HUES64 (cell line): Measurements from ENCODE around the gene GALNS.

Source experiments
- H3K27ac ChIP-seq: 2 replicates; pipeline ENCODE4 v1.7.0; 2013; ENCODE audit warnings: low read depth, low read length, inconsistent platforms
- H3K27me3 ChIP-seq: 2 replicates; pipeline ENCODE4 v1.6.1; 2013; ENCODE audit warnings: mild to moderate bottlenecking, low read length; ENCODE audit not compliant: insufficient read depth
- H3K36me3 ChIP-seq: 2 replicates; pipeline ENCODE4 v1.6.1; 2013; ENCODE audit warnings: mild to moderate bottlenecking, low read length; ENCODE audit not compliant: insufficient read depth
- H3K4me1 ChIP-seq: 2 replicates; pipeline ENCODE4 v1.6.1; 2013; ENCODE audit warnings: mild to moderate bottlenecking, low read length, moderate library complexity; ENCODE audit not compliant: insufficient read depth
- H3K4me3 ChIP-seq: 2 replicates; pipeline ENCODE4 v1.5.1; 2013; ENCODE audit warnings: mild to moderate bottlenecking, low read length, moderate library complexity
- H3K9ac ChIP-seq: 2 replicates; pipeline ENCODE4 v1.6.1; 2013; ENCODE audit warnings: mild to moderate bottlenecking, low read depth, low read length
- H3K9me3 ChIP-seq: 2 replicates; pipeline ENCODE4 v1.6.1; 2013; ENCODE audit warnings: low read depth, low read length; ENCODE audit not compliant: insufficient read depth
- WGBS: fragments of 150-250, 120-280 bp; methylation state at CpG from one replicate; pipeline ENCODE4 v1.1.7; 2013; ENCODE audit warnings: missing lambda C conversion rate; 5-methylcytosine and 5-hydroxymethylcytosine counted together

Gene GALNS

DNA sequence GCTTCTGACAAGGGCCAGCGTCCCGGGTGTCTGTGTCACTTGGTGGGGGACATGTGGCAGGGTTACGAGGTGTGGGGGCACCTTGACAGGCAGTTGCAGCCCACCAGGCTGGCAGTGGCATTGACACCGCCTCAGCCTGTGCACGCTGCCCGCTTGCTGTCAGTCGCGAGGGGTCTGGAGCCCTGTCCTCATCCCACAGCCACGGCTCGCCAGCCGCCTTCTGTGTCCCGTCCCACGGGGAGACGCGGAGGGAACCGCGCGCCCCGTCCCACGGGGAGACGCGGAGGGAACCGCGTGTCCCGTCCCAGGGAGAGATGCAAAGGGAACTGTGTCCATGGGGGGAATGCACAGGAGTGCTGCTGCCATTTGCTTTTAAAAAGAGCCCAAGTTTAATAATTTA is 6.2 kb upstream of the GALNS start:
- H3K4me3 ChIP-seq, result no peak overlapping the region
- H3K27me3 ChIP-seq, result no peaks in the 10 kb centered on the region
- 92% methylated on average over 25 of the region's 25 CpGs for WGBS
- H3K27ac ChIP-seq, result no peak overlapping the region
- H3K4me1 ChIP-seq, result 0 out of 2 replicates have a peak, but pooled peaks cover 2% of the 10 kb centered on the region
- no peak overlapping the region for H3K9ac ChIP-seq
- H3K36me3 ChIP-seq, result peaks cover 46% of the 10 kb centered on the region
- H3K9me3 ChIP-seq, result no peaks in the 10 kb centered on the region

- WGBS, result 98% methylated on average over 19 of the region's 19 CpGs
- 0 out of 2 replicates have a peak, but pooled peaks cover 4% of the 10 kb centered on the region for H3K4me1 ChIP-seq
- H3K4me3 ChIP-seq, result no peak overlapping the region
- no peak overlapping the region for H3K27ac ChIP-seq
- H3K9ac ChIP-seq, result no peak overlapping the region
- H3K36me3 ChIP-seq, result peaks cover 46% of the 10 kb centered on the region
- H3K9me3 ChIP-seq, result no peaks in the 10 kb centered on the region
- H3K27me3 ChIP-seq, result no peaks in the 10 kb centered on the region
Observed at GRCh38 chr16:88861359-88861758, 4.6 kb upstream of the GALNS start.

- no peaks in the 10 kb centered on the region for H3K27me3 ChIP-seq
- no peaks in the 10 kb centered on the region for H3K9me3 ChIP-seq
- H3K4me3 ChIP-seq, result no peak overlapping the region
- H3K4me1 ChIP-seq, result peaks cover 4% of the 10 kb centered on the region; the same call in 1 of the 2 replicates
- no peak overlapping the region for H3K9ac ChIP-seq
- H3K27ac ChIP-seq, result no peak overlapping the region
- 97% methylated on average over 20 of the region's 20 CpGs for WGBS
- peaks cover 46% of the 10 kb centered on the region for H3K36me3 ChIP-seq
Observed at GRCh38 chr16:88859381-88860091, 2.8 kb upstream of the GALNS start.

GRCh38 chr16:88857728-88858339 is 1.1 kb upstream of the GALNS start:
- Histone ChIP-seq H3K9me3 (no peaks in the 10 kb centered on the region), H3K36me3 (peaks cover 45% of the 10 kb centered on the region), H3K4me1 (peaks cover 4% of the 10 kb centered on the region; the same call in 1 of the 2 replicates), H3K4me3 (peak overlapping the region; percentile 76), H3K27ac (no peak overlapping the region), H3K27me3 (no peaks in the 10 kb centered on the region), H3K9ac (peak overlapping the region; percentile 84)
- 20% methylated on average over 12 of the region's 12 CpGs for WGBS

- Histone ChIP-seq H3K36me3 (peaks cover 29% of the 10 kb centered on the region), H3K4me3 (peak overlapping the region; percentile 76), H3K9me3 (no peaks in the 10 kb centered on the region), H3K27me3 (no peaks in the 10 kb centered on the region), H3K4me1 (peaks cover 4% of the 10 kb centered on the region; the same call in 1 of the 2 replicates), H3K9ac (0 out of 2 replicates have a peak overlapping the region, but pooled peaks have one; percentile 39), H3K27ac (no peak overlapping the region; the same call in 1 of the 2 replicates)
- WGBS, result 6% methylated on average over 35 of the region's 53 CpGs
Observed at GRCh38 chr16:88856122-88856827, 472 bp downstream of the GALNS start.

DNA sequence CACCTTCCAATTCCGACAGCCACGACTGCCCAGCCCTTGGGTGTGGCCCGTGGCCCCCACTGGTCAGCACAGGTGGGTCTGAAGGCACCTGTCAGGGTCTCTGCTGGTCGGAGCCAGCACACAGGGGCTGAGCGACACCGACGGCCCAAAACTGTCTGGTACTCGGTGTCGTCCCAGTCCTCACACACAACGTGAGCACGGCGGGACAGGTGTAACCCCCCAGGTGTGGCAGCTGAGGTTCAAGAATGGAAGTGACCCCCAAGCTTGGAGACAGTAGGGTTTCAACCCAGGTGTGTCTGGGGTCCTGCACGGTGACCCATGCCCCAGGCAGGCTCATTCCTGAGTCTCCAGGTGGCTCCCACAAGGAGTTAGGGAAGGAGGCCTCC is 1.0 kb downstream of the GALNS start:
- 86% methylated on average over 13 of the region's 13 CpGs for WGBS
- Histone ChIP-seq H3K36me3 (peaks cover 23% of the 10 kb centered on the region), H3K4me1 (peaks cover 4% of the 10 kb centered on the region; the same call in 1 of the 2 replicates), H3K27me3 (no peaks in the 10 kb centered on the region), H3K9me3 (no peaks in the 10 kb centered on the region), H3K9ac (no peak overlapping the region), H3K4me3 (peak overlapping the region; percentile 62), H3K27ac (no peak overlapping the region)

DNA sequence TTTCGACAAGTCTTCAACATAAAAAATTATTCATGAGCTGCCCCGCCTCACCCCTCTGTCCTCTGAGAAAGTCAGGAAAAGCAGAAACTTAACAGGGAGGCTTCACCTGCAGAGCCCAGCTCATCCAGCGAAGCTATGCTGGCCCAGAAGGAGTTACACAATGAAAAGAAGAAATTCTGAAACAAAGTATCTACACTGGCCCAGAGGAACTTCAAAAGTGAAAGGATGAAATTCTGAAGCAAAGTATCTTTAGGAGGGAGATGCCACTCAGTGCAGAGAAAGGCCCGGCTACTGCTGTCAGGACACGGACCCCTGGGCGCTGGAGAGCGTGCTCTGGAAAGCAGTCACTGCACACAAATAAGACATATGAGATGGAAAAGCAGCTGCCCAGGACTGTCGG is 1.6 kb downstream of the GALNS start:
- Histone ChIP-seq H3K27ac (no peak overlapping the region), H3K36me3 (peaks cover 21% of the 10 kb centered on the region), H3K9me3 (no peaks in the 10 kb centered on the region), H3K4me1 (peaks cover 4% of the 10 kb centered on the region; the same call in 1 of the 2 replicates), H3K27me3 (no peaks in the 10 kb centered on the region), H3K9ac (no peak overlapping the region), H3K4me3 (no peak overlapping the region)
- WGBS, result 94% methylated on average over 7 of the region's 8 CpGs

DNA sequence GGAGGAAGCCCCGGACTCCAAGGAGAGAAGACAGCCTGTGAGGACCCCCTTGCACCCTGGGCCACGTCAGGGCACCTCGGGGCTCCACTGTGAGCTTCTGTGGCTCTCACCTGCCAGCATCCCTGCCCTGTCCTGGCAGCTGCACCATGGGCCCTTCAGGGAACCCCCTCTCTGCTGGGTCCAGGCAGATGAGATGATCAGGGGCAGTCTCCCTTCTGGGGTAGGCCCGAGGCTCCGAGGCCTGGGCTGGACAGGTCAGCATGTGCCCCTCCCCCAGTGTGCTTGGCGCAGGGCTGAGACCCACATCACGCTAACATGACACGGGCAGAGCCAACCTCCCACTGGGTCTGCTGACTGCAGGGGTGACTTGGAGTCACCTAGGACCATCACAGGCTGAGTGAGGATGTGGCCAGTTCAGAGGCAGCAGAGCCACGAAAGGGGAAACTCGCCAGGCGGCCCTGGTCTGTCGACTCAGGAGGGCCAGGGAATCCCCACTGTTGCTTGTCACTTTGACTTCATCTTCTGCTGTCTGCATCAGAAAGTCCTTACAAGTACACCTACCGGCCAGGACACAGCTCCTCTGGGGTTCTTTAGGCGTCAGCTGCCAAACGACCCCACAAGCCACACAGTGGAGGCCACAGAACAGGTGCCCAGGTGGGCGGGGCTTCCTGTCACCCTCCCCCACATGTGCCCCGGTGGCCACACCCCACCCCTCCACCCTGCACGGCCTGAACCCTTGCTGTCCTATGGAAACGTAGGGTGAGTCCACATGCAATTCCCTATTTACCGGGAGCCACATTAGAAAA is 2.2 kb downstream of the GALNS start:
- peaks cover 4% of the 10 kb centered on the region; the same call in 1 of the 2 replicates for H3K4me1 ChIP-seq
- WGBS, result 84% methylated on average over 20 of the region's 20 CpGs
- H3K36me3 ChIP-seq, result peaks cover 14% of the 10 kb centered on the region
- no peak overlapping the region for H3K4me3 ChIP-seq
- no peak overlapping the region for H3K9ac ChIP-seq
- no peaks in the 10 kb centered on the region for H3K9me3 ChIP-seq
- H3K27ac ChIP-seq, result no peak overlapping the region
- no peaks in the 10 kb centered on the region for H3K27me3 ChIP-seq

DNA sequence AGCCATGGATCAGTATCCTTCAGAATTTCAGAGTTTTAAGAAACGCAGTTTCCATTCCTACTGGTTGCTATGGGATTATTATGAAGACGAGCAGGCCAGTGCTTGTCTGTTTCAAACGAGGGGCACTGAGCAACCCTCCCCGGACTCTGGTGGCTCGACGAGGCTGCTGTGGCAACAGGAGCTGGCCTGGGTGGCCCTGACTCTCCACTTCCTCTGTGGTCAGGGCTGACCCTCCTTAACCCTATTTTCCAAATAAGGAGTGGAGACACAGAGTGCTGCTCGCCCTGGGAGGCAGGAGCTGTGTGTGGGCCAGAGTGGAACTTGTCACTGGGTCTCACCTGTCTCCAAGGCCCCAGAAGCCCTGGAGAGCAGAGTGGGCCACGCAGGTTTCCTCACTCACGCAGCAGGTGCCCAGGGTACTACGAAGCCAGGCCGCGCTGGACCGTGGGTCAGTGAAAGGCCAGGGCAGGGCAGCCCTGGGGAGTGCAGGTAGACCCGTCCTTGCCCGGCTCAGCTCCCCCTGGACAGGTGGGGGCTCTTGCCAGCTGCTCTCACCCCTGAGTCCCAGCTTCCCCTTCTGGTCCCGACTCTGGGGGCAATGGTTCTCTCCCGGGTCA is 3.3 kb downstream of the GALNS start:
- no peaks in the 10 kb centered on the region for H3K27me3 ChIP-seq
- WGBS, result 93% methylated on average over 17 of the region's 17 CpGs
- H3K27ac ChIP-seq, result no peak overlapping the region
- H3K4me3 ChIP-seq, result no peak overlapping the region
- no peaks in the 10 kb centered on the region for H3K9me3 ChIP-seq
- peaks cover 4% of the 10 kb centered on the region for H3K36me3 ChIP-seq
- H3K4me1 ChIP-seq, result peaks cover 4% of the 10 kb centered on the region; the same call in 1 of the 2 replicates
- no peak overlapping the region for H3K9ac ChIP-seq

DNA sequence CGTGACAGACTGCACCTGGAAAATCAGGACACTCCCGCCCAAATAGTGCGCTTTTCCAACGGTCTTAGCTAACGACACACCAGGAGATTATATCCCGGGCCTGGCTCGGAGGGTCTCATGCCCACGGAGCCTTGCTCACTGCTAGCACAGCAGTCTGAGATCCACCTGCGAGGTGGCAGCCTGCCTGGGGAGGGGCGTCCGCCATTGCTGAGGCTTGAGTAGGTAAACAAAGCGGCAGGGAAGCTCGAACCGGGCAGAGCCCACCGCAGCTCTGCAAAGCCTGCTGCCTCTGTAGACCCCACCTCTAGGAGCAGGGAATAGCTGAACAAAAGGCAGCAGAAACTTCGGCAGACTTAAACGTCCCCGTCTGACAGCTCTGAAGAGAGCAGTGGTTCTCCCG is 5.1 kb downstream of the GALNS start:
- H3K27me3 ChIP-seq, result no peaks in the 10 kb centered on the region
- no peaks in the 10 kb centered on the region; the same call in 1 of the 2 replicates for H3K4me1 ChIP-seq
- H3K9ac ChIP-seq, result no peak overlapping the region
- 95% methylated on average over 19 of the region's 19 CpGs for WGBS
- no peaks in the 10 kb centered on the region for H3K9me3 ChIP-seq
- no peak overlapping the region for H3K27ac ChIP-seq
- peaks cover 3% of the 10 kb centered on the region; the same call in 1 of the 2 replicates for H3K36me3 ChIP-seq
- no peak overlapping the region for H3K4me3 ChIP-seq
